Fibroblast of lung (primary cell): ENCODE results near the gene ASAP2.

Source experiments
- EZH2 ChIP-seq: IDR thresholded peaks from 2 replicates; pipeline ENCODE4 v1.5.1; 2012; ENCODE audit warnings: low read length, control low read depth, mild to moderate bottlenecking; ENCODE audit errors: missing control alignments
- TF ChIP-seq, protein P1 (sequence below), 2 donors: IDR thresholded peaks in 1 of 2; conservative IDR thresholded peaks in 1 of 2; 1 replicate in 1 of 2; 2 replicates in 1 of 2; pipeline ENCODE4 v1.5.1; 2011 to 2012; ENCODE audit warnings: low read length in 2 of 2, control low read depth in 1 of 2, inconsistent platforms in 1 of 2, low read depth in 1 of 2, mild to moderate bottlenecking in 1 of 2

DNA sequence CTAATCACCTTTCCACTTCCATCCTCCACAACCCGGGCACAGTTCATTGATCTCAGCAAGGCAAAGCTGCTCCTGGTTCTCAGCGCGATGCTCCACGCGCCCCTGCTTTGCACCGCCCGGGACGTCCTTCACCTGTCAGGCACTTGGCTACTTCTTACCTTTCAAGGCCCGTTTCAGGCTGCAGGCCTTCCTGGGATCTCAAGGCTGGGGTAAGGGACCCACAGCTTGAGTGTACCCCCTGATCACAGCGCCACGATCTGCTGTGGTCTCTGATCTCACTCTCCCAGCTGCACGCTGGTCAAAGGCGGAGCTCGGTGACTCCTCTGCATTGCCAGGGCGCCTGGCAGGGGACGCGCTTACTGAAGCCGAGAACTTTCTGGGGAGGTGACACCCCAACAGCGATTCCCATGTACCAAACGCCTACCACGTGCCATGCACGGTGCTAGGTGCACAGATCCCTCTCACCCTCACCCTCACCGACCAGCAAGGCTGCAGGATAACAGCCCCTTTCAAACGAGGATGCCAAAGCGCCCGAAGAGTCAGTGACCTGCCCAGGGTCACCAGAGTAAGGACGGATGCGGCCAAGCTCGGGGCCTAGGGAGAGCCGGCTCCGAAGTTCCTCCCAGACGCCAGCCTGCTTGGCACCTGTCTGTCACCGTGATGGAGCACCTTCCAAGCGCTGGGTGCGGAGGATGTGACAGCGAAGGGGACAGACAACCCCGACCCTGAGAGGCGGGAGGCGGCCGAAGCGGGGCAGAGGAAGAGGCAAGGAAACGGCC, 215.9 kb downstream of the ASAP2 start:
- TF ChIP-seq, protein P1, sequence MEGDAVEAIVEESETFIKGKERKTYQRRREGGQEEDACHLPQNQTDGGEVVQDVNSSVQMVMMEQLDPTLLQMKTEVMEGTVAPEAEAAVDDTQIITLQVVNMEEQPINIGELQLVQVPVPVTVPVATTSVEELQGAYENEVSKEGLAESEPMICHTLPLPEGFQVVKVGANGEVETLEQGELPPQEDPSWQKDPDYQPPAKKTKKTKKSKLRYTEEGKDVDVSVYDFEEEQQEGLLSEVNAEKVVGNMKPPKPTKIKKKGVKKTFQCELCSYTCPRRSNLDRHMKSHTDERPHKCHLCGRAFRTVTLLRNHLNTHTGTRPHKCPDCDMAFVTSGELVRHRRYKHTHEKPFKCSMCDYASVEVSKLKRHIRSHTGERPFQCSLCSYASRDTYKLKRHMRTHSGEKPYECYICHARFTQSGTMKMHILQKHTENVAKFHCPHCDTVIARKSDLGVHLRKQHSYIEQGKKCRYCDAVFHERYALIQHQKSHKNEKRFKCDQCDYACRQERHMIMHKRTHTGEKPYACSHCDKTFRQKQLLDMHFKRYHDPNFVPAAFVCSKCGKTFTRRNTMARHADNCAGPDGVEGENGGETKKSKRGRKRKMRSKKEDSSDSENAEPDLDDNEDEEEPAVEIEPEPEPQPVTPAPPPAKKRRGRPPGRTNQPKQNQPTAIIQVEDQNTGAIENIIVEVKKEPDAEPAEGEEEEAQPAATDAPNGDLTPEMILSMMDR (conservative IDR thresholded peaks at IDR 0.05 in 1 of 2, IDR thresholded peaks at IDR 0.05 in 1 of 2; ENCODE audit: low read depth in 1 of 2, low read length in 2 of 2) = no peak
- TF ChIP-seq EZH2 = no peak
